SK-N-SH (cell line): ENCODE measurements around the gene RNF169. TPM values are rescaled to one million over a fixed set of nuclear protein-coding genes. Genes with fewer than 3 reads are reported as not detected.

Source experiments
- CTCF ChIA-PET: fragments of 300-600, 350-600 bp; formaldehyde crosslinking; extraction: SDS; loops from one replicate; lab custom pipeline; 2021; lab: Yijun Ruan, JAX
- POLR2A ChIA-PET: fragments of 350-600 bp; sonication (Branson Sonifier 250); formaldehyde crosslinking; extraction: SDS; loops from one replicate; lab custom pipeline; 2020; ENCODE audit warnings: antibody characterized with exemption, inconsistent platforms; lab: Yijun Ruan, JAX
- DNase-seq: peaks from one replicate; pipeline ENCODE4 v3.0.0; 2012
- H2AFZ ChIP-seq: fragments of 200-600 bp; sonication (generic); 2 replicates; pipeline ENCODE4 v1.8.1; 2016; ENCODE audit warnings: antibody characterized with exemption, mild to moderate bottlenecking, low read depth
- H3F3A ChIP-seq: fragments of 200-600 bp; sonication (generic); replicated peaks from 2 replicates; pipeline ENCODE3; 2016; ENCODE audit warnings: antibody characterized with exemption, mild to moderate bottlenecking; ENCODE audit not compliant: insufficient read depth
- H3K27ac ChIP-seq, 2 experiments: fragments of 200-500 bp in 1 of 2; fragments of 200-600 bp in 1 of 2; sonication (Bioruptor generic) in 1 of 2; sonication (generic), shearing (Covaris generic) in 1 of 2; 2 replicates each; pipeline versions ENCODE4 v1.5.1 to v1.6.1; 2014 to 2016; ENCODE audit warnings: low read depth in 2 of 2, inconsistent platforms in 1 of 2, low read length in 1 of 2, mild to moderate bottlenecking in 1 of 2, mixed read lengths in 1 of 2
- H3K27me3 ChIP-seq: fragments of 200-600 bp; sonication (generic), shearing (Covaris generic); 2 replicates; pipeline ENCODE4 v1.6.1; 2016; ENCODE audit warnings: mixed run types; ENCODE audit not compliant: insufficient read depth
- H3K36me3 ChIP-seq, 2 experiments: fragments of 200-500 bp in 1 of 2; fragments of 200-600 bp in 1 of 2; sonication (Bioruptor generic) in 1 of 2; sonication (generic) in 1 of 2; replicated peaks in 1 of 2; 2 replicates each; pipeline versions ENCODE3 to v1.5.1; 2014 to 2016; ENCODE audit warnings: low read length in 1 of 2, mild to moderate bottlenecking in 1 of 2; ENCODE audit not compliant: insufficient read depth in 2 of 2, control insufficient read depth in 1 of 2
- H3K4me1 ChIP-seq, 2 experiments: fragments of 200-500 bp in 1 of 2; fragments of 200-600 bp in 1 of 2; sonication (Bioruptor generic) in 1 of 2; sonication (generic), shearing (Covaris generic) in 1 of 2; 2 replicates each; pipeline versions ENCODE4 v1.5.1 to v1.6.1; 2014 to 2016; ENCODE audit warnings: low read depth in 1 of 2, low read length in 1 of 2, mixed run types in 1 of 2; ENCODE audit not compliant: insufficient read depth in 2 of 2, control insufficient read depth in 1 of 2
- H3K4me2 ChIP-seq: fragments of 200-600 bp; sonication (generic), shearing (Covaris generic); 2 replicates; pipeline ENCODE4 v1.6.1; 2017; ENCODE audit warnings: mixed run types
- H3K4me3 ChIP-seq, 2 experiments: fragments of 200-500 bp in 1 of 2; fragments of 200-600 bp in 1 of 2; sonication (Bioruptor generic) in 1 of 2; sonication (generic), shearing (Covaris generic) in 1 of 2; 2 replicates each; pipeline versions ENCODE4 v1.5.1 to v1.8.1; 2014 to 2016; ENCODE audit warnings: low read depth in 2 of 2, inconsistent platforms in 1 of 2, low read length in 1 of 2, mild to moderate bottlenecking in 1 of 2, mixed read lengths in 1 of 2, moderate library complexity in 1 of 2
- H3K79me2 ChIP-seq: fragments of 200-600 bp; sonication (generic); 2 replicates; pipeline ENCODE4 v1.8.1; 2017; ENCODE audit warnings: mild to moderate bottlenecking; ENCODE audit not compliant: insufficient read depth
- H3K9ac ChIP-seq: fragments of 200-600 bp; sonication (generic); 2 replicates; pipeline ENCODE4 v1.6.1; 2017; ENCODE audit warnings: mixed run types
- H3K9me2 ChIP-seq: fragments of 200-600 bp; sonication (generic); 2 replicates; pipeline ENCODE4 v1.6.1; 2017; ENCODE audit warnings: mixed run types
- H3K9me3 ChIP-seq: fragments of 200-600 bp; sonication (generic); 2 replicates; pipeline ENCODE4 v1.6.1; 2017; ENCODE audit warnings: mixed run types, mild to moderate bottlenecking, moderate library complexity
- H4K20me1 ChIP-seq: fragments of 200-600 bp; sonication (generic); 2 replicates; pipeline ENCODE4 v1.6.1; 2017; ENCODE audit warnings: mild to moderate bottlenecking, mixed run types; ENCODE audit not compliant: insufficient read depth
- ELF1 ChIP-seq: IDR thresholded peaks from 2 replicates; pipeline ENCODE4 v1.4.0; 2012
- EP300 ChIP-seq, 2 experiments: IDR thresholded peaks; 2 replicates each; pipeline versions ENCODE4 v1.4.0 to v1.6.1; 2012; ENCODE audit warnings: borderline replicate concordance in 1 of 2, low read depth in 1 of 2, low read length in 1 of 2
- EZH2phosphoT487 ChIP-seq: fragments of 200-600 bp; sonication (generic); IDR thresholded peaks from 2 replicates; pipeline ENCODE4 v1.6.1; 2017; ENCODE audit warnings: low read depth, mixed run types, mild to moderate bottlenecking, antibody characterized with exemption, moderate library complexity, borderline replicate concordance
- FOSL2 ChIP-seq: IDR thresholded peaks from 2 replicates; pipeline ENCODE4 v1.4.0; 2012; ENCODE audit warnings: low read depth, mild to moderate bottlenecking, moderate library complexity, borderline replicate concordance
- FOXJ3 ChIP-seq: sonication (generic); formaldehyde crosslinking; IDR thresholded peaks from 2 replicates; pipeline ENCODE4 v1.5.1; 2020; ENCODE audit warnings: mild to moderate bottlenecking, missing genetic modification reagents
- FOXM1 ChIP-seq: IDR thresholded peaks from 2 replicates; pipeline ENCODE4 v1.4.0; 2012; ENCODE audit warnings: low read depth, mild to moderate bottlenecking
- GATA2 ChIP-seq: sonication (generic); formaldehyde crosslinking; IDR thresholded peaks from 2 replicates; pipeline ENCODE4 v1.5.0; 2020; ENCODE audit warnings: mild to moderate bottlenecking, missing genetic modification reagents
- JUND ChIP-seq: IDR thresholded peaks from 2 replicates; pipeline ENCODE4 v1.4.0; 2012
- MEF2A ChIP-seq: IDR thresholded peaks from 2 replicates; pipeline ENCODE4 v1.4.0; 2012; ENCODE audit warnings: low read depth, borderline replicate concordance
- MXI1 ChIP-seq: IDR thresholded peaks from 2 replicates; pipeline ENCODE4 v1.6.1; 2012; ENCODE audit warnings: mild to moderate bottlenecking, low read depth, low read length, improper control_type of control experiment
- NRF1 ChIP-seq: IDR thresholded peaks from 2 replicates; pipeline ENCODE4 v1.6.1; 2012; ENCODE audit warnings: low read depth, mild to moderate bottlenecking, low read length
- POLR2AphosphoS5 ChIP-seq: IDR thresholded peaks from 2 replicates; pipeline ENCODE4 v1.6.1; 2012; ENCODE audit warnings: low read depth, low read length
- RAD21 ChIP-seq: IDR thresholded peaks from 2 replicates; pipeline ENCODE4 v1.6.1; 2012; ENCODE audit warnings: mild to moderate bottlenecking, low read length
- RCOR1 ChIP-seq: fragments of 150-350 bp; IDR thresholded peaks from 2 replicates; pipeline ENCODE4 v1.6.1; 2017; ENCODE audit warnings: antibody characterized with exemption, low read length
- RFX5 ChIP-seq: IDR thresholded peaks from 2 replicates; pipeline ENCODE4 v1.6.1; 2012; ENCODE audit warnings: mild to moderate bottlenecking, improper control_type of control experiment, low read length
- RXRA ChIP-seq: IDR thresholded peaks from 2 replicates; pipeline ENCODE4 v1.4.0; 2012; ENCODE audit warnings: low read depth, mild to moderate bottlenecking, borderline replicate concordance
- SIN3A ChIP-seq: IDR thresholded peaks from 2 replicates; pipeline ENCODE4 v1.6.1; 2012; ENCODE audit warnings: low read depth, mild to moderate bottlenecking, low read length, moderate library complexity, borderline replicate concordance
- SMC3 ChIP-seq: IDR thresholded peaks from 2 replicates; pipeline ENCODE4 v1.6.1; 2012; ENCODE audit warnings: low read depth, low read length, improper control_type of control experiment
- TAF1 ChIP-seq: IDR thresholded peaks from 2 replicates; pipeline ENCODE4 v1.6.1; 2012; ENCODE audit warnings: low read depth, mild to moderate bottlenecking, low read length, moderate library complexity, borderline replicate concordance
- TCF12 ChIP-seq: IDR thresholded peaks from 2 replicates; pipeline ENCODE4 v1.4.0; 2012
- TEAD4 ChIP-seq: IDR thresholded peaks from 2 replicates; pipeline ENCODE4 v1.4.0; 2012; ENCODE audit warnings: mild to moderate bottlenecking, borderline replicate concordance; ENCODE audit not compliant: insufficient read depth
- WGBS: methylation state at CpG from one replicate; pipeline ENCODE4 v1.1.6; 2017; ENCODE audit warnings: low lambda C conversion rate; 5-methylcytosine and 5-hydroxymethylcytosine counted together
- polyA plus RNA-seq, 3 experiments: library from polyadenylated mRNA; depleted of rRNA; stranded (reverse); fragments of >200 nt; gene quantifications; 2 replicates each; pipeline ENCODE4 v1.2.3, GENCODE V29; 2012
- TF ChIP-seq, protein P1 (sequence below): IDR thresholded peaks from 2 replicates; pipeline ENCODE4 v1.4.0; 2012; ENCODE audit warnings: low read depth, borderline replicate concordance
- TF ChIP-seq, protein P2 (sequence below): IDR thresholded peaks from 2 replicates; pipeline ENCODE4 v1.4.0; 2012; ENCODE audit warnings: low read depth, borderline replicate concordance

RNF169 gene
- polyA plus RNA-seq, 1 of the 3 experiments (the other 2 are of a cell fraction): 2.2 TPM

DNA sequence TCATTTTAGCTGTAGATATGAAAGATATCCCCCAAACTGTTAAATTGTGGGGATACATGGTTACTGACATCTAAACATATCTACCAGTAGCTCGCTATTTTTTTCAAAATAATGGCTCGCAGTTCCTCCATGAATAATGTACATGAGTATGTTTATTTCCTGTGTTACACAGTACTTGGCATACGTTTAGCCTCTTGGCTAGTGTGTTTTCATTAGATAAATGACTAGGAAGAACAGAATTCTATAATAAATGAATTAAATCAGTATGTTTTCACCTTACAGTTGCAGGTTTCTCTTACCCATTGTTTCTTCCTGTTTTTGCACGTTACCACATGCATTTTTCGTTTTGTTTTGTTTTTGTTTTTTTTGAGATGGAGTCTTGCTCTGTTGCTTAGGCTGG is 21.8 kb downstream of the RNF169 start (continued):
- TF ChIP-seq, protein P1, sequence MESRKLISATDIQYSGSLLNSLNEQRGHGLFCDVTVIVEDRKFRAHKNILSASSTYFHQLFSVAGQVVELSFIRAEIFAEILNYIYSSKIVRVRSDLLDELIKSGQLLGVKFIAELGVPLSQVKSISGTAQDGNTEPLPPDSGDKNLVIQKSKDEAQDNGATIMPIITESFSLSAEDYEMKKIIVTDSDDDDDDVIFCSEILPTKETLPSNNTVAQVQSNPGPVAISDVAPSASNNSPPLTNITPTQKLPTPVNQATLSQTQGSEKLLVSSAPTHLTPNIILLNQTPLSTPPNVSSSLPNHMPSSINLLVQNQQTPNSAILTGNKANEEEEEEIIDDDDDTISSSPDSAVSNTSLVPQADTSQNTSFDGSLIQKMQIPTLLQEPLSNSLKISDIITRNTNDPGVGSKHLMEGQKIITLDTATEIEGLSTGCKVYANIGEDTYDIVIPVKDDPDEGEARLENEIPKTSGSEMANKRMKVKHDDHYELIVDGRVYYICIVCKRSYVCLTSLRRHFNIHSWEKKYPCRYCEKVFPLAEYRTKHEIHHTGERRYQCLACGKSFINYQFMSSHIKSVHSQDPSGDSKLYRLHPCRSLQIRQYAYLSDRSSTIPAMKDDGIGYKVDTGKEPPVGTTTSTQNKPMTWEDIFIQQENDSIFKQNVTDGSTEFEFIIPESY: no peak
- no peak for TF ChIP-seq RAD21
- TF ChIP-seq TAF1: no peak
- no peak for TF ChIP-seq RXRA
- no peak for TF ChIP-seq EZH2phosphoT487
- no peak for TF ChIP-seq ELF1
- TF ChIP-seq, protein P2, sequence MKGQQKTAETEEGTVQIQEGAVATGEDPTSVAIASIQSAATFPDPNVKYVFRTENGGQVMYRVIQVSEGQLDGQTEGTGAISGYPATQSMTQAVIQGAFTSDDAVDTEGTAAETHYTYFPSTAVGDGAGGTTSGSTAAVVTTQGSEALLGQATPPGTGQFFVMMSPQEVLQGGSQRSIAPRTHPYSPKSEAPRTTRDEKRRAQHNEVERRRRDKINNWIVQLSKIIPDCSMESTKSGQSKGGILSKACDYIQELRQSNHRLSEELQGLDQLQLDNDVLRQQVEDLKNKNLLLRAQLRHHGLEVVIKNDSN: no peak
- no peak for TF ChIP-seq SMC3
- TF ChIP-seq TEAD4: no peak
- no peak for TF ChIP-seq MEF2A
- no peak for TF ChIP-seq SIN3A
- no peak for TF ChIP-seq RFX5
- no peak for TF ChIP-seq EP300 (IDR thresholded peaks at IDR 0.05; ENCODE audit: borderline replicate concordance in 1 of 2, low read depth in 1 of 2, low read length in 1 of 2)
- TF ChIP-seq FOSL2: no peak
- TF ChIP-seq MXI1: no peak

DNA sequence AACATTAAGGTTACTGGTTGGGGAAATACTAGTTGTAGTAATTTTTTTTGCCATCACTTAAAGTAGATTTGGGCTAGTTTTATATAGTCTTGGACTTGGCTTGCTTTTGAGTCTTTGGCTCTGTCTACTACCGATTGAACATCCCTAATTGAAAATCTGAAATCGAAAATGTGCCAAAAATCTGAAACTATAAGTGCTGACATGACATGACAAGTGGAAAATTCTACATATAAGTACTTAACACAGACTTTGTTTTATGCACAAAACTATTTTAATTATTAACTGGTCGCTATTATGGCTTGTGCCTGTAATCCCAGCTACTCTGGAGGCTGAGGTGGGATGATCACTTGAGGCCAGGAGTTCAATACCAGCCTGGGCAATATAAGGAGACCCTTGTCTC is 22.5 kb downstream of the RNF169 start:
- no peak overlapping the region for H3K27ac ChIP-seq
- H3F3A ChIP-seq: peaks cover 7% of the 10 kb centered on the region
- H3K79me2 ChIP-seq: peaks cover 95% of the 10 kb centered on the region
- 96% methylated on average over 3 of the region's 3 CpGs for WGBS
- no peak overlapping the region for H2AFZ ChIP-seq
- H4K20me1 ChIP-seq: peaks cover 47% of the 10 kb centered on the region
- no peak for DNase-seq
- no peaks in the 10 kb centered on the region for H3K27me3 ChIP-seq
- peaks cover 2 to 7% of the 10 kb centered on the region in 2 experiments for H3K36me3 ChIP-seq
- ChIA-PET CTCF (no interaction called here), POLR2A (no interaction called here)
- no peak overlapping the region for H3K4me2 ChIP-seq
- H3K9ac ChIP-seq: no peak overlapping the region
- no peak for TF ChIP-seq FOXM1
- no peak for TF ChIP-seq POLR2AphosphoS5
- no peak for TF ChIP-seq FOXJ3 (CRISPR knock-in tag)
- no peak for TF ChIP-seq TCF12
- TF ChIP-seq RCOR1: no peak
- TF ChIP-seq RAD21: no peak
- TF ChIP-seq GATA2 (CRISPR knock-in tag): no peak
- TF ChIP-seq NRF1: no peak
- TF ChIP-seq SIN3A: no peak
- no peak for TF ChIP-seq RFX5
- no peak for TF ChIP-seq JUND
- no peak overlapping the region for H3K4me3 ChIP-seq
- H3K9me3 ChIP-seq: no peaks in the 10 kb centered on the region
- peaks cover 0 to 3% of the 10 kb centered on the region in 2 experiments; a peak in 1 of 4 replicates for H3K4me1 ChIP-seq
- no peaks in the 10 kb centered on the region for H3K9me2 ChIP-seq
